Ascending aorta (tissue), 2 donors: Measurements from ENCODE around the gene WHRN. TPM values are rescaled to one million over a fixed set of nuclear protein-coding genes. Genes with fewer than 3 reads are reported as not detected.

ENCODE experiments used
- DNase-seq, 2 donors: peaks; one replicate each; pipeline ENCODE4 v3.0.0-alpha.2; 2019; ENCODE audit warnings: low spot score in 2 of 2
- H3K27ac ChIP-seq, 2 donors: fragments of 200-600 bp; sonication (generic); one replicate each; pipeline ENCODE4 v1.5.1; 2016 to 2017; ENCODE audit warnings: mild to moderate bottlenecking in 1 of 2
- H3K27me3 ChIP-seq: fragments of 200-600 bp; sonication (generic); one replicate; pipeline ENCODE4 v1.5.1; 2017
- H3K36me3 ChIP-seq, 2 donors: fragments of 200-600 bp; sonication (generic); one replicate each; pipeline ENCODE4 v1.5.1; 2016
- H3K4me1 ChIP-seq, 2 donors: fragments of 200-600 bp; sonication (generic); one replicate each; pipeline ENCODE4 v1.5.1; 2016 to 2017; ENCODE audit warnings: mild to moderate bottlenecking in 1 of 2
- H3K4me3 ChIP-seq, 2 donors: fragments of 200-600 bp; sonication (generic); one replicate each; pipeline ENCODE4 v1.5.1; 2016 to 2017; ENCODE audit warnings: mild to moderate bottlenecking in 1 of 2
- H3K9me3 ChIP-seq, 2 donors: fragments of 200-600 bp; sonication (generic); one replicate each; pipeline ENCODE4 v1.5.1; 2016
- intact Hi-C: fragments of 100-400 bp; cut with DNase I; formaldehyde crosslinking; loops from one replicate; pipeline ENCODE4 v1.15.1; 2023
- total RNA-seq: library from RNA; depleted of rRNA; stranded (reverse); fragments of >200 nt; gene quantifications from one replicate; pipeline ENCODE4 v1.1.0, GENCODE V29; 2016
- TF ChIP-seq, protein P1 (sequence below), 3 experiments: fragments of 200-600 bp in 2 of 3; fragments of 450-650 bp in 1 of 3; sonication (generic) in 2 of 3; IDR thresholded peaks; one replicate each; pipeline ENCODE4 v1.5.1; 2016 to 2019; ENCODE audit warnings: antibody characterized with exemption in 3 of 3, mild to moderate bottlenecking in 1 of 3, moderate library complexity in 1 of 3

The WHRN gene
- total RNA-seq, 1 donor from 2014 or later, result 3.9 TPM

- DNase-seq, result no peak
- peaks cover 0 to 7% of the 10 kb centered on the region in 2 donors for H3K4me1 ChIP-seq
- H3K36me3 ChIP-seq, result peaks cover 78 to 85% of the 10 kb centered on the region in 2 donors
- no peak overlapping the region for H3K4me3 ChIP-seq
- H3K27ac ChIP-seq, result no peak overlapping the region
- TF ChIP-seq, protein P1, sequence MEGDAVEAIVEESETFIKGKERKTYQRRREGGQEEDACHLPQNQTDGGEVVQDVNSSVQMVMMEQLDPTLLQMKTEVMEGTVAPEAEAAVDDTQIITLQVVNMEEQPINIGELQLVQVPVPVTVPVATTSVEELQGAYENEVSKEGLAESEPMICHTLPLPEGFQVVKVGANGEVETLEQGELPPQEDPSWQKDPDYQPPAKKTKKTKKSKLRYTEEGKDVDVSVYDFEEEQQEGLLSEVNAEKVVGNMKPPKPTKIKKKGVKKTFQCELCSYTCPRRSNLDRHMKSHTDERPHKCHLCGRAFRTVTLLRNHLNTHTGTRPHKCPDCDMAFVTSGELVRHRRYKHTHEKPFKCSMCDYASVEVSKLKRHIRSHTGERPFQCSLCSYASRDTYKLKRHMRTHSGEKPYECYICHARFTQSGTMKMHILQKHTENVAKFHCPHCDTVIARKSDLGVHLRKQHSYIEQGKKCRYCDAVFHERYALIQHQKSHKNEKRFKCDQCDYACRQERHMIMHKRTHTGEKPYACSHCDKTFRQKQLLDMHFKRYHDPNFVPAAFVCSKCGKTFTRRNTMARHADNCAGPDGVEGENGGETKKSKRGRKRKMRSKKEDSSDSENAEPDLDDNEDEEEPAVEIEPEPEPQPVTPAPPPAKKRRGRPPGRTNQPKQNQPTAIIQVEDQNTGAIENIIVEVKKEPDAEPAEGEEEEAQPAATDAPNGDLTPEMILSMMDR (IDR thresholded peaks at IDR 0.05), result no peak
- intact Hi-C loops, result no loop called here
- H3K9me3 ChIP-seq, result no peaks in the 10 kb centered on the region
- H3K27me3 ChIP-seq, result no peaks in the 10 kb centered on the region
These were observed 143.7 kb downstream of the WHRN start for GRCh38 chr9:114361542-114361941.

- TF ChIP-seq, protein P1 (IDR thresholded peaks at IDR 0.05), result no peak
- H3K27me3 ChIP-seq, result no peaks in the 10 kb centered on the region
- DNase-seq, result no peak
- no peak overlapping the region for H3K4me3 ChIP-seq
- H3K4me1 ChIP-seq, result no peaks in the 10 kb centered on the region
- no peaks in the 10 kb centered on the region for H3K9me3 ChIP-seq
- intact Hi-C loops, result no loop called here
- H3K36me3 ChIP-seq, result peaks cover 95 to 98% of the 10 kb centered on the region in 2 donors
- H3K27ac ChIP-seq, result no peak overlapping the region
These were observed 145.5 kb downstream of the WHRN start for GRCh38 chr9:114359801-114360200.

GRCh38 chr9:114357911-114358328, 147.4 kb downstream of the WHRN start:
- H3K4me3 ChIP-seq, result no peak overlapping the region
- TF ChIP-seq, protein P1 (IDR thresholded peaks at IDR 0.05), result no peak
- no peak overlapping the region for H3K27ac ChIP-seq
- H3K27me3 ChIP-seq, result no peaks in the 10 kb centered on the region
- intact Hi-C loops, result no loop called here
- H3K4me1 ChIP-seq, result no peaks in the 10 kb centered on the region
- no peak for DNase-seq
- H3K9me3 ChIP-seq, result no peaks in the 10 kb centered on the region
- H3K36me3 ChIP-seq, result peaks cover 90 to 98% of the 10 kb centered on the region in 2 donors

DNA sequence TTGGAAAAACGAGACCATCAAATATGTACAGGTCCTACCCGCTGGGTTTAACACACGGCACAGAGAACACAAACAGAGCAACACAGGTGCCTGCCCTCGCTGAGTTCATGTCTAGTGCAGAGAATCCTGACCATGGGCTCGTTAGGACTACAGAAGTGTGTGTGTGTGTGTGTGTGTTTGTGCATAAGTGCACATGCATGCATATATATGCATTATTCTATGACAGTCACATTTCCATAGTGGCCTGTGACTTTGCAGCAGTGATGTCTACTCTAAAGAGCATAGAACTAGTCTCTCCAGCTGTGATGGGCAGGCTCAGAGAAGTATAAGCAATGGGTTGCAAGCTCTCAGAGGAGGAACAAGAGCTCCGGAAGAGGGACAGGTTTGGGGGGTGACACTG, 147.9 kb downstream of the WHRN start:
- Histone ChIP-seq H3K4me3 (no peak overlapping the region), H3K27ac (no peak overlapping the region), H3K9me3 (no peaks in the 10 kb centered on the region), H3K36me3 (peaks cover 89 to 92% of the 10 kb centered on the region in 2 donors), H3K4me1 (no peaks in the 10 kb centered on the region), H3K27me3 (no peaks in the 10 kb centered on the region)
- TF ChIP-seq, protein P1 (IDR thresholded peaks at IDR 0.05), result no peak
- no peak for DNase-seq
- intact Hi-C loops, result no loop called here

DNA sequence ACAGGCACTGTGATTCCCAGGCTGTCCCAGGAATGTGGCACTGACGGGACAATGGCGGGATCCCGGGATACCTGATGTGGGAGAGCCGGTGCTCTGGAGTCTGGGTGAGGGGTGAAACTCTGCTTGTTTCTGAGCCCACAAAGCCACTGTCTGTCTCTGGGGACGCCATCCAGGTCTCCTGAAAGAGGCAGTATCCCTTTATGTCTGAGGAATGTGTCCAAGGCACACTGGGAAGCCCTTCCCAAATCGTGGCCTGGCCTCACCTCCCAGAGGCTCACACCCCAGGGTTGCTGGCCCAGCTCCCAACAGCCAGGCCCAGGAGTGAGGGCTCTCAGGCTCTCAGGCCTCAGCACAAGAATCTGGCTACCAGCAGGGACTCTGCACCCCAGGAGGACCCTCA, 148.5 kb downstream of the WHRN start:
- no peak for DNase-seq

More for the DNA sequence above, 148.5 kb downstream of the WHRN start:
- TF ChIP-seq, protein P1 (IDR thresholded peaks at IDR 0.05), result no peak
- intact Hi-C loops, result no loop called here
- Histone ChIP-seq H3K27me3 (no peaks in the 10 kb centered on the region), H3K27ac (no peak overlapping the region), H3K4me3 (no peak overlapping the region), H3K9me3 (no peaks in the 10 kb centered on the region), H3K4me1 (no peaks in the 10 kb centered on the region), H3K36me3 (peaks cover 87 to 91% of the 10 kb centered on the region in 2 donors)
